Endometrial microvascular endothelial cells (primary cell): ENCODE measurements around the gene TTC39A. TPM values are rescaled to one million over a fixed set of nuclear protein-coding genes. Genes with fewer than 3 reads are reported as not detected.

Experiments
- in situ Hi-C: cut with HindIII; loops from 2 replicates; pipeline ENCODE4 v1.10.0; 2017; ENCODE audit warnings: low sequenced_read_pairs, low pct_unique_long_range_greater_than_20kb; ENCODE audit errors: inconsistent ontology term
- total RNA-seq: library from RNA; depleted of rRNA; stranded (reverse); fragments of >200 nt; gene quantifications from one replicate; pipeline ENCODE4 v1.2.3, GENCODE V29; 2015; ENCODE audit errors: inconsistent ontology term

The TTC39A gene
- total RNA-seq, 1 donor from 2014 or later, result 1.6 TPM

DNA sequence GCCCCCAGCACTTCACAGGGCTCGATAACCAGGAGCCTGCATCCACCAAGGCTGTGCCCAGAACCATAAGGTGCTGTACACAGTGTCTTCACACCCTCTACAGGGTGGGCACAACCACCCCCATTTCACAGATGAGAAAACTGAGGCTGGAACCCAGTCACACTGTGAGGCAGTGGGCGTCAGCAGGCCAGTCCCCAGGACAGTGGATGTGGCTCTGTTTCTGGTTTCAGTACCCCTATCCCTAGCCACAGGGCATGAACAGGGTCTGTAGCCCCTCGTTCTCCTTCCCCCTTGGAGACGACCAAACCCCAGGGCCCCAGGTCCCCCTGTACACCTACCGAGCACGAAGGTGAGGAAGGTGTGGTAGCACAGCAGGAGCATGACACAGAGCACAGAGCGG, 27.6 kb downstream of the TTC39A start:
- in situ Hi-C loops, result no loop called here

DNA sequence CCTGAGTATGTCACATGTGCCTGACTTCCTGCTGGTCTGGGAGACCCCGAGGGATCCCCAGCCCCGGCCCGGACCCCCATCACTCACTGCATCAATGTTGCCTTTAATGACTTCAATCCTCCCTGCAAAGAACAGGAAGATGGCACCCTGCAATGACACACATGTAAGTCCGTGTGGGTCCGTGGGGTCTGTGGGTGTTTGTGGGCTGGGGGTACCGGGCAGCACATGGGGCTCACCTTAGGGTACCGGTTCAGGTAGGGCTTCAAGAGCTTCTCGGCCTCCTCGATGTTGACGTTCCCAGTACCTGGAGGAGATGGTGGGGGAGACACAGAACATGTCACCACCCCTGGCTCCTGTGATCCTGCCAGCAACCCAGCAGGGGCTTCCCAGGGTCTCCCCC, 28.1 kb downstream of the TTC39A start:
- in situ Hi-C loops, result no loop called here

DNA sequence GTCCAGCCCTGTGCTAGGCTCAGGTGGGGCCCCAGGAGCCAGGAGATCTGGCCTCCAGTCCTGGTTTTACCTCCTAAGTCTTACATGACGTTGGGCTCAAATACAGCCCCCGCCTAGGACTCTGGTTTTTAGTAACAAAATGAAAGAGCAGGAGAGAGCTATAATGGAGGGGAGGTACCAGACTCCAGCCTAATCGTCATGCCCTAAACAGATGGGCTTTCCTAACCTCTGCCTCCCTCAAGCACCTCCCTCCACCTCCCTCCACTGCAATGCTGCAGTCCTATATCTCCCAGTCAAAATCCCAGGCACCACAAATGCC, 28.6 kb downstream of the TTC39A start:
- in situ Hi-C loops, result no loop called here

DNA sequence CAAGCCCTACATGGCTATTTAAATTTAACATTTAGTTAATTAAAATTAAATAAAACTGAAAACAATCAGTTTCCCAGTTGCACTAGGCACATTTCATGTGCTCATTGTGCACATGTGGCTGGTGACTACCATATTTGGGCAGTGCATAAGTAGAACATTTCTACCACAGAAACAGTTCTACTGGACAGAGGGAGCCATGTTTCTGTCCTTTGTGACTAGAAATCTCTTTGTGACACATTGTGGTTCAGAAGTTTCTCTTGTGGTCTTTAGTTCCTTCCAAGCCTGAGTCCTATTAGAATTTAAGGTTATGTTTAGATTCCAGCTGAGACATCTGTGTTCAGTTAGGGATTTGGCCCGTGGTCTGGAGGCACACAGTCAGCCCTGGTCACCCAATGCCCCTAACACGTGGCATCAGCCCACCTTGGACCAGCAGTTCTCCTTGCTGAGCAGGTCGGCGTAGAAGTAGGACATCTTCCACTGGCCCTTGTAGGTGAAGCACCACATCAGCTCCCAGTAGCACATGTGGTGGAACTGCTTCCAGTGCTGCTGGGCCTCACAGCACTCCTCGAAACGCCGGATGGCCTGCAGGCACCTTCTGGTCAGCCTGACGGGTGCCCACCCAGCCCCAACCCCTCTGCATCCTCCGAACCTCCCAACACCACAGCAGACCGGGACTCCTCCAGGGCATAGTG, 29.1 kb downstream of the TTC39A start:
- in situ Hi-C loops, result no loop called here

DNA sequence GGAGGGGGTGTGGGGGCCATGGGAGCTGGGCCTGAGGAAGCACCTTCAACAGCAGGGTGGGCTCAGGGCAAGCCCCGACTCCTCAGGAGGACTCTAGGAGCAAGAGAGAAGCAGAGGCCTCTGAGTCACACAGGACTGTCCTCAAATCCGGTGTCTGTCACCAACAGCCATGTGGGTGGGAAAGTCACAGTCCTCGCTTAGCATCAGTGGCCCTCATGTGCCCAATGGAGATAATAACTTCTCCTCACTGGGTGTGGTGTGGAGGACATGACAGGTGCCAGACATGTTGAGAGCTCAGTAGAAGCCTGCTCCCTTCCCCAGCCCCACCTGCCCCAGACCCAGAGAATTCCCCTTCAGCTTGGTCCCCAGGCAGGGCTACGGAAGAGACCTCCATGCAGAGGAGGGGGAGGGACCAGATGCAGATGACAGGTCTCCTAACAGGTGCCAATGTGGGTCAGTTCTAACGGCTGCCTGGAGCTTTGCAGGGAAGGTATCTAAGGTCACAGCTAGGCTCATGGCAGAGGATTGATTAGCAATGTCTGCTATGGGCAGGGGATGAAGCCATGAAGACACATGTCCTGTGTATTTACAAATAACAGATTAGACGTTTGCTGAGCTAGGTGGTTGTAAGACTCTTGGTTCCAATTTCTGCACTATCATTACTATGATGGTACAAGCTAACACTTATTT, 30.2 kb downstream of the TTC39A start:
- in situ Hi-C loops, result no loop called here

DNA sequence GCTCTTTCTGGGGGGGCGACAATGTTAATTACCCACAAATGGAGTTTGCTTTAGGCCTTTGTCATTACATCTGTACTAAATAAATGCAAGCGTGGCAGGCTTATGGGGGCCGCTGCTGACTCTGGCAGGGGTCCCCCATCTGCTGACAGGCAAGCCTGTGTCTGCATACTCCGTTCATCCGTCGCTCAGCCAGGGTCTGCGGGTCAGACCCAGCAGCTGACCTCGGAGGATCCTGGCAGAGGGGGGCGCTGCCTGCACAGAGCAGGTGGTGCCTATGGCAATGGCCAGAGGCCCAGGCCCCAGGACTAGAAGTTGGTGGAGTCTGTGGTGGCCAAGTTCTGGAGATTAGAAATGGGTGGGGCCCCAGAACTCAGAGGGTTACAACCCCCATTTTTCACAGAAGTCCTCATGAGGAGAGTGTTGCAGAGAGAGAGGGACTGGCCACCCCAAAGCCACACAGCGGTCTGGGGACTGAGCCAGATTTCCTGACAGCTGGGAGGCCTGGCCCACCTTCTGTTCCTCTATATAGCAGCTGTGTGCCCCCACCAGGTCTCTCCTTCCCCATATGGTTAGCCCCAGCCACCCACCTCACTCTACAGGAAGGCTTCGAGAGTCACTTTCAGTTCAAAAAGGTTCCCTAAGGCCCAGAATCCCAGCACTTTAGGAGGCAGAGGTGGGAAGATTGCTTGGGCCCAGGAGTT, 31.0 kb downstream of the TTC39A start:
- in situ Hi-C loops, result no loop called here

DNA sequence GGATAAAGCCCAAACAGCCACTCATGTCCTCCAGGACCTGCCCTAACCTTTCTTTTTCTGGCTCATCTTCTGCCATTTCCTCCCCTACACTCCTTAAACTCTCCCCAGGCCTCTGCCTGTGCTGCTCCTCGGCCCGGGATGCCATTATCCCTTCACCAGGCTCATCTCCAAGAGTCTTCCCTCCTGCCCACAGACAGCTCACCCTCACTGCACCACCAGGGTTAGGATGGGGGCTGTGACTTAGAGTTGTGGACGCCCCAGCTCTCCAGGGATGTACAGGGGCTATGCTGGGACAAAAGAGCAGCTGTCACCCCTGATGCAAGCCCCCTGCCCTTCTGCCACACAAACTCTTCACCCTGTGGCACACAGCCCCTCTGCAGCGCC, 32.0 kb downstream of the TTC39A start:
- in situ Hi-C loops, result no loop called here

DNA sequence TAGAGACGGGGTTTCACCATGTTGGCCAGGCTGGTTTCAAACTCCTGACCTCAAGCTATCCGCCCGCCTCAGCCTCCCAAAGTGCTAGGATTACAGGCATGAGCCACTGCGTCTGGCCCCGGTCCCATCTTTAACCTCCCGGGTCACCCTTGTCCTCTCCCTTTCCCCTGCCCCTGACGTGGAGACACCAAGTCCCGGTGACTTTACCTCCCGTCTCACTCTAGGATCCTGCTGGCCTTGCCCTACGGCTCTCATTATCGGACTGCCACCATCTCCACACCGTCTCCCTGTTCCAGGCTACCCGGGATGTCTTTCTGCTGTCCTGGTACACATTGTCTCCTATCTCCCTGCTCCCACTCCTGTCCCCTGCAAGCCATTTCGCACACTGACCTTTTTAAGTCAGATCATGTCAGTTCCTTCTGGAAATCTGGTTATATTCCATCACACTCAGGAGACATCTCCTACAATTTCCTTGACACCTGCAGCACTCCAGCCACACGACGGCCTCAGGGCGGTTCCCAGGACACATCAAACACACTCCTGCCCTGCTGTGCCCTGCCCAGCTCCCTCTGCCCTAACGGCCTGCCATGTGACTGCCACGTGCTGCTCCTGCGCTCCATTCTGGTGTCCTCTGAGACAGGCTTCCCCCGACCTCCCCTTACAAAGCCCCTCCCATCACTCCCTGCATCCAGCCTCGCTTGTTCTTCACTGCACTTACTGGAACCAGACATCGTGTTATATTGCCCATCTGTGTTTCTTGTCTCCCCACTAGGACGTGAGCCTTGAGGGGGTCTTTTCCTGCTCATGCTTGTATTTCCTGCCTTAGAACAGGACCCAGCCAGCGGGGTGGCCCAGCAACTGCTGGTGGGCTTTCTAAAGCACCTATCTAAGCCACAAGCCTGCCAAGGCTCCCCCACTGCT, 32.7 kb downstream of the TTC39A start:
- in situ Hi-C loops, result no loop called here

DNA sequence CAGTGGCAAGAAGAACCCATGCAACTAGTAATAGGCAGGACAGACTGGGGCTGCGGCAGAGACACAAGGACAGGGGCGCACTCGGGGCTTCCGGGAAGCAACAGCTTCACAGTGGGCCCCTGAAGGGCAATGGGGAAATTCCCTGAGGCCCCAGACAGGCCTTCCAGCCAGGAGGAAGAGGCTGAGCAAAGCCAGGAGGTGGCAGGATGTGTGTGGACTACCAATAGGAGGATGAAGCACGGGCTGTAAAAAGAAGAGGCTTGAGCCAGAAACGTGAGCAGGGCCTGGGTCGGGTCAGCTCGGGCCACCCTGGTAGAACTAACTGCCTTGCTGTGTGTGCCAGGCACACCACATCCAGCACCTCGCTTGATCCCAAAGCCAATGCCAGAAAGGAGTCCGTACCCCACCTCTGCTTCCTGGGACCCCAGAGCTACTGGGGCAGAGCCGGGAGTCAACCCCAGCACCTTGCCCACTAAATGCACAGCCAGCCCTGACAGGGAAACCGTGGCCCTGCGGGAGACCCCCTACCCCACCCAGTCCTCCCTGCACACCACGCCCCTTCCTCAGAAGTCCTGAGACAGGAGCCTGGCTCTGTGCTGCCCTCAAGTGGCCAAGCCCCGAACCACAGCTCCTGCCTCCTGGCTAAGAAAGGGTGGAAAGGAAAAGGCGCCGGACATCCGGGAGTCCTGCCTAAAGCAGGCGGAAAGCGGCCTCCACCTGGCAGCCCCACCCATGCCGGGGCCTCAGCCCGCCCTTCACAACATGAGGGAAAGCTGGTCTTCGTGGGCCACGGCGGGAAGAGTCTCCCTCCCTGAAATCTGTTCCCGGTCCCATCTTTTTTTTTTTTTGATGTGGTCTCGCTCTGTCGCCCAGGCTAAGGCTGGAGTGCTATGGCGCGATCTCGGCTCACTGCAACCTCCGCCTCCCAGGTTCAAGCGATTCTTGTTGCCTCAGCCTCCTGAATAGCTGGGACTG, 33.7 kb downstream of the TTC39A start:
- in situ Hi-C loops, result no loop called here

DNA sequence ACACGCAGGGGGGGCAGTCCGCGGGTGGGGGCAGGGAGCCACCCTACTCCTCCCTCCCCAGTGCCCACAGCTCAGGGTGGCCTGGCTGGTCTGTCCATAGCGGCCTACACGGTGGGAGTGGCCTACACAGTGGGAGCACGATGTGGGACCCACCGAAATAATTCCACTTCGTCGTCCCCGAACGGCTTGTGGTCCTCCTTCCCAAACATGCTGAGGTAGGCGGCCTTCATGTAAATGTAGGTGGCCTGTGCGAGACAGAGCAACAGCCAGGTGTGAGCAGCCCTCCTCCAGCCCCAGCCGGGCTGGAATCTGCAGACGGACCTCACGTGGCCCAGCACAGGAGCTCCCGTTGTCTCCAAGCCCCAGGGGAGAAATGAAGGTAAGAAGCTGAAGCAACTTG, 34.4 kb downstream of the TTC39A start:
- in situ Hi-C loops, result no loop called here

DNA sequence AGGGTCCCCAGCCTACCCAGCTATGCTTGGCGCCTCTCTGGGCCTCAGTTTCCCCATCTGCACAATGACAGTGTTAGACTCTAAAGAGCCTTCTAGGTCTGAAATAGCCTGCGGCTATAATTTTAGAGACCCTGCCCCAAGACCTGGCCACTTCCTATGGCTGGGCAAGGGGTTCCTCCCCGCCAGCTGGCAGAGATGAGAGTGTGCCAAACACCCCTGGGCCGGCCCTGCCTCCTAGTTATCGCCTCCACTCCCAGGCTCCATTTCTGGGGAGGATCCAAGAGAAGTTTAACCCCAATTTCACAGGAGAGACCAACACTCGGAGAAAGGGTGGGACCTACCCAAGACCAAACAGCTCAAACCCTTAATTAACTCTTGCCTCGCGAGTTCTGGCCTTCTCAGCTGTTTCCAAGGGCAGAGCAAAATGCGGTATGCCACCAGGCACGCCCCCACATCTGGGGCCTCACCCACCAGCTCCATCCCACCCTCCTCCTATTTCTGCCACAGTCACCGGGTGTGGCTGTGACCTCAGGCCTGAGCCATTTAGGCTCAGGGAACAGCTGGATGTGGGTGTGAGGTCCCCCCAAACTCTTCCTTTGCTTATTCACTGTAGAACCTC, 35.7 kb downstream of the TTC39A start:
- in situ Hi-C loops, result no loop called here

DNA sequence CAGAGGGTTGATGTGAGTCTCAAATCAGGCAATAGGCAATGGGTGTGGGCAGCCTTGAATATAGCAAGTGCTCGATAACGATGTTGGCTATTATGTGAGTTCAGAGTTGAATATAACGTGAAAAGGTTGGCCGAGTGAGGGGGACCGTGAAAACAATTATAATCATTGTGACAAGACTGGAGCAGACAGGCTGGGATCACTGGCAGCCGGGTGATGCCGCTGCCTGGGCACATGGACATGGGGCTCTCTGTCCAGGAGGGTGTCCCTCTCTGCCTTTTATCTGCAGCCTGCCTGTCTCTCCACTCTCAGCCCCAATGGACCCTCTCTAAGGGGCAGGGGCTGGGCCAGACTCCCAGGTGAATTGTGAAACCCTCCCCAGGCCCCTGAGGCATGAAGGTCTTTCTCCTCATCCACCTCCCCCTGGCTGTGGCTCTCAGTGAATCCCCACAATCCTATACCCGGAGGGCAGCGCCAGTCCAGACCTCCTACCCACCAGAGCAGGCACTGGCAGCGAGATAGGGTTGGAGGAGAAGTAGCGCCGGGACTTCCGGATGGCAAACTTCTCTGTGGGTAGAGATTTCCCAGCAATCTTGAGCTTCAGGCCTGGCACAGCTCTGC, 36.4 kb downstream of the TTC39A start:
- in situ Hi-C loops, result no loop called here

DNA sequence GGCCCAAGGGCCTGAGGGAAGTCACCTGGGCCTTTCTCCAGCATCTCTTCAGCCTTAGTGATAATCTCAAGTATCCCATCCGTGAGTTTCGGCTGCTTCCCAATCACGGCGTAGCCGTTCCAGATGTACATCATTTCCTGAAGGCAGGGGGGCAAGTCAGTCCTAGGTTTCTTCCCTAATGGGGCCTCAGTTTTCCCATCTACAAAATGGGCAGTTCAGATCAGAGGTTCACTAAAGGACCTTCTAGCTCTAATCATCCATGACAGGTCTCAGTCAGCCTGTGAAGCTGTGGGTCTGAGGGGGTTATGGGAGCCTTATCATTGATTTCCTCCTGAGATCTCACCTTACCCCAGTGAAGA, 39.9 kb downstream of the TTC39A start:
- in situ Hi-C loops, result no loop called here

DNA sequence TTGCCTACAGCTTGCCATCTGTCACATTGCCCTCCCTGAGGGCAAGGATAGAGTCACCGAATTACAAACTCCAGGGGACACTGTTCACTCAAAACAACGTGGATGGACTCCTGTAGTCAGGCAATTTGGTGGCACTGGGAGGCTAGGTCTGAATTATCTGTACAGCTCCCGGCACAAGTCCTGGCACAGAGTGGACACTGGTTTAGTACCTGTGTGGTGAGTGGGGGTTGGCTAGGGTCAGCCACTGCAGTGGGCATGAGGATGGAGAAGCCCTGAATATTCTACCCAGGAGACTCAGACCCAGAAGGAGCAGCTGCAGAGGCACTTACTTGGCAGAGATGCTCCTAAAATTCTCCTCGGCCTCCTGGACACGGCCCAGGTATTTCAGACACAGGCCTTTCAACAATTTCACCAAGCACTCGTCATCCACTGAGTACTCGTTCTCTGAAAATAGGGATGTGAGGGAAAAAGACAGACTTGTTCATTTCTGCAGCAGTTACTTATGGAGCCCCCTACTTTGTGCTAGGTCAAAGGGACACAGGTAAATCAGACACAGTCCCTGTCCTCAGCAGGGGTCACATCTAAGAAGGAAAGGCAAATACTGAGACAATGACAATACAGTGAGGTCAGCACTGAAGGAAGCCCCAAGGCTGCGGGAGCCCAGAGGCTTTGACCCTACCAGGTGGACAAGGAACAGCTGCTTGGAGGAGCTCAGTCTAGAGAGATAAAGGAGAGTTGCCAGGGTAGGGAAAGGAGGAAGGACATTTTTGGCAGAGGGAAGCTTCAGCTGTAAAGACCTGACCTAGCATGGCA, 40.5 kb downstream of the TTC39A start:
- in situ Hi-C loops, result no loop called here

DNA sequence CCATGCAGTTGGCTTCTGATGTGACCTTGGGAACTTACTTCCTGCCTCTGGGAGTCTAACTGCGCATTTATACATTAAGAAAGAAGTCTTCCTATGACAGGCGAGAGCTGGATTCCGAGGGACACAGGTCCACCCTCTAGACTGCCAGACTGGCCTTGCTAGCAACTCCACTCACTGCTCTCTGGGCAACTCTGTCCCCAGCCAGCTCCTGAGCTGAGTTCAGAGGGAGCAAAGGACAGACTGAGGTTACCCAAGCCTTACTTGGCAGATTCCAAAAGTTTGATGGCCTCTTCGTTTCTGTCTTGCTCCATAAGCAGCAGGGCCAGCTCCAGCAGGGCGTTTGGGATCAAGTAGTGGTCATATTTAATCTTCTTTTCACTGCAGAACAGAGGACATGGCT, 41.8 kb downstream of the TTC39A start:
- in situ Hi-C loops, result no loop called here

DNA sequence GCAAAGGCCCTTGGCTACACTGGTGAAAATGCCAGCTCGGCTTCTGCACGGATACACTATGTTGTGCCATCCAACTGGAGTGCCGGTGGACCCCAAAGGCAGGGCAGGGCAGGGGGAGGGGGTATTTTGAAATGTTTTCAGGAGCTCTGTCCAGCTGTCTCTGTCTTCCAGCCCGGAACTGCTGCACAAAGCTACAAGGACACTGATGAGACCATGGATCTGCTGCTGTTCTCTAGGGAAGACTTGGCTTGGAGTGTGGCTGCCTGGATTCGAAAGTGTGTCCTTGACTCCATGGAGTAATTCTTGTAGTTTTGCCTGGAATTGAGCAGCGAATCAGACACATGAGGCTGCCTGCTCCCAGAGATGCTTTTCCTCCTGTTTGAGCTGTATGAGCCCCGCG, 42.4 kb downstream of the TTC39A start:
- in situ Hi-C loops, result no loop called here

DNA sequence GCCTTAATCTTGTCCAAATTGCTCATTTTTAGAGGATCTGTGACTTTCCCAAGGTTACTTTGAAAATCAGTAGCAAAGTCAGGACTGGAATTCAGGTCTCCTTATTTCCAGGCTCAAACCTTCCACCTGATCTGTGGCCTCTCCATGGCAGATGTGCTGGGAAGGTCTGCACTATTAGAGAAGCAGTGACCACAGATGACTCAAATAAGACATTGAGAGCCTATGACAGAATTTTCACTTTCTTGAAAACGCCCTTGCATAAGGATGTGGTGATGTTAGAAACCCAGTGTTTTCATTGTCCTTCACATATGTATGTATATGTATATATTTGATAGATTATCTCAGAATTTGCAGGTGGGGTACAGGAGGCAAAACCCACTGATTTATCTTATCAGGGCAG, 45.3 kb downstream of the TTC39A start:
- in situ Hi-C loops, result no loop called here
